Lower lobe of right lung (tissue), 2 donors: ENCODE measurements around the gene NAV1. TPM values are rescaled to one million over a fixed set of nuclear protein-coding genes. Genes with fewer than 3 reads are reported as not detected.
"Not testable (repeated sequence)": the region's sequence is repeated elsewhere in the genome, so short reads cannot be mapped to it uniquely, and the experiment has no call there.

ENCODE experiments used
- ATAC-seq, 2 donors: fragments of 200-7000 bp; cut with Tn5 transposase; one replicate each; pipeline ENCODE4 v1.9.1; 2020 to 2022; ENCODE audit warnings: mild to moderate bottlenecking in 2 of 2, moderate library complexity in 2 of 2
- DNase-seq: peaks from one replicate; pipeline ENCODE4 v3.0.0-alpha.2; 2020
- H3K27ac ChIP-seq: fragments of 200-600 bp; one replicate; pipeline ENCODE4 v1.8.0; 2022
- H3K27me3 ChIP-seq: fragments of 200-600 bp; one replicate; pipeline ENCODE4 v1.8.0; 2022; ENCODE audit warnings: low read depth
- H3K36me3 ChIP-seq: fragments of 200-600 bp; one replicate; pipeline ENCODE4 v1.8.0; 2022; ENCODE audit warnings: mild to moderate bottlenecking
- H3K4me1 ChIP-seq: fragments of 200-600 bp; one replicate; pipeline ENCODE4 v1.8.0; 2022
- H3K4me3 ChIP-seq: fragments of 200-600 bp; one replicate; pipeline ENCODE4 v1.8.0; 2022; ENCODE audit warnings: mild to moderate bottlenecking
- H3K9me3 ChIP-seq: fragments of 200-600 bp; one replicate; pipeline ENCODE4 v1.8.0; 2022
- intact Hi-C: fragments of 100-400 bp; cut with DNase I; formaldehyde crosslinking; loops from one replicate; pipeline ENCODE4 v1.11.0; 2022
- total RNA-seq: library from RNA; stranded (reverse); fragmentation: NEBNext Ultra II Directional; extraction: Animal tissue kit (Norgen Biotek cat#: 25700); gene quantifications from one replicate; pipeline ENCODE4 v1.2.1, GENCODE V29; 2021
- TF ChIP-seq, protein P1 (sequence below): fragments of 200-600 bp; IDR thresholded peaks from one replicate; pipeline ENCODE4 v1.8.0; 2022; ENCODE audit warnings: antibody characterized with exemption, mild to moderate bottlenecking
- donor health status: DM: no; HTN: yes; CAD: no; lungs with severe emphysema.

The NAV1 gene
- total RNA-seq, 1 donor from 2014 or later, result 24.5 TPM

GRCh38 chr1:201573030-201573429, 34.1 kb downstream of the NAV1 start:
- peaks cover 34% of the 10 kb centered on the region for H3K4me1 ChIP-seq
- intact Hi-C loops, result no loop called here

GRCh38 chr1:201573923-201574322, 35.0 kb downstream of the NAV1 start:
- Histone ChIP-seq H3K4me1 (peaks cover 26% of the 10 kb centered on the region), H3K27me3 (no peaks in the 10 kb centered on the region), H3K9me3 (no peaks in the 10 kb centered on the region), H3K36me3 (no peaks in the 10 kb centered on the region), H3K27ac (no peak overlapping the region), H3K4me3 (no peak overlapping the region)
- DNase-seq (peak; percentile 8), ATAC-seq (peak; percentile 39 to 62)
- intact Hi-C loops, result no loop called here
- TF ChIP-seq, protein P1, sequence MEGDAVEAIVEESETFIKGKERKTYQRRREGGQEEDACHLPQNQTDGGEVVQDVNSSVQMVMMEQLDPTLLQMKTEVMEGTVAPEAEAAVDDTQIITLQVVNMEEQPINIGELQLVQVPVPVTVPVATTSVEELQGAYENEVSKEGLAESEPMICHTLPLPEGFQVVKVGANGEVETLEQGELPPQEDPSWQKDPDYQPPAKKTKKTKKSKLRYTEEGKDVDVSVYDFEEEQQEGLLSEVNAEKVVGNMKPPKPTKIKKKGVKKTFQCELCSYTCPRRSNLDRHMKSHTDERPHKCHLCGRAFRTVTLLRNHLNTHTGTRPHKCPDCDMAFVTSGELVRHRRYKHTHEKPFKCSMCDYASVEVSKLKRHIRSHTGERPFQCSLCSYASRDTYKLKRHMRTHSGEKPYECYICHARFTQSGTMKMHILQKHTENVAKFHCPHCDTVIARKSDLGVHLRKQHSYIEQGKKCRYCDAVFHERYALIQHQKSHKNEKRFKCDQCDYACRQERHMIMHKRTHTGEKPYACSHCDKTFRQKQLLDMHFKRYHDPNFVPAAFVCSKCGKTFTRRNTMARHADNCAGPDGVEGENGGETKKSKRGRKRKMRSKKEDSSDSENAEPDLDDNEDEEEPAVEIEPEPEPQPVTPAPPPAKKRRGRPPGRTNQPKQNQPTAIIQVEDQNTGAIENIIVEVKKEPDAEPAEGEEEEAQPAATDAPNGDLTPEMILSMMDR, result no peak

More at GRCh38 chr1:201573030-201573429, 34.1 kb downstream of the NAV1 start:
- H3K27me3 ChIP-seq, result no peaks in the 10 kb centered on the region
- peak; percentile 6 for DNase-seq
- no peak overlapping the region for H3K27ac ChIP-seq
- TF ChIP-seq, protein P1, result no peak
- H3K9me3 ChIP-seq, result no peaks in the 10 kb centered on the region
- H3K36me3 ChIP-seq, result no peaks in the 10 kb centered on the region
- H3K4me3 ChIP-seq, result no peak overlapping the region
- ATAC-seq, result no peak

DNA sequence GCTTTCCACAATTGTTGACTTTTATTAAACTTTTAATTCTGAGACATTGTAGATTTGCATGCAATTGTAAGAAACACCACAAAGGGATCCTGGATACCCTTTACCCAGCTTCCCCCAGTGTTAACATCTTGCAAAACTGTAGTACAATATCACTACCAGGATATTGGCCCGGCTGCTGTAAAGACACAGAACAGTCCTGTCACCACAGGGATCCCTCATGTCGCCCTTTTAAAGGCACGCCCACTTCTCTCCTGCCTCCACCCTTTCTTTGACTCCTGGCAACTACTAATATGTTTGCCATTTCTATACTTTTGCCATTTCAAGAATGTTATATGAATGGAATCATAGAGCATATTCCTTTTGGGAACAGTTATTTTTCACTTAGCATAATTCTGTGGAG, 37.0 kb downstream of the NAV1 start:
- no peak for ATAC-seq
- TF ChIP-seq, protein P1, result no peak
- peaks cover 8% of the 10 kb centered on the region for H3K4me1 ChIP-seq
- H3K4me3 ChIP-seq, result no peak overlapping the region
- peak; percentile 8 for DNase-seq
- intact Hi-C loops, result no loop called here
- H3K27me3 ChIP-seq, result no peaks in the 10 kb centered on the region
- H3K9me3 ChIP-seq, result no peaks in the 10 kb centered on the region
- H3K27ac ChIP-seq, result no peak overlapping the region
- no peaks in the 10 kb centered on the region for H3K36me3 ChIP-seq

GRCh38 chr1:201576914-201577313, 38.0 kb downstream of the NAV1 start:
- Histone ChIP-seq H3K9me3 (no peaks in the 10 kb centered on the region), H3K36me3 (no peaks in the 10 kb centered on the region), H3K4me1 (peaks cover under 1% of the 10 kb centered on the region), H3K27ac (no peak overlapping the region), H3K4me3 (no peak overlapping the region), H3K27me3 (no peaks in the 10 kb centered on the region)
- TF ChIP-seq, protein P1, result no peak
- intact Hi-C loops, result no loop called here
- DNase-seq, result no peak
- no peak for ATAC-seq

DNA sequence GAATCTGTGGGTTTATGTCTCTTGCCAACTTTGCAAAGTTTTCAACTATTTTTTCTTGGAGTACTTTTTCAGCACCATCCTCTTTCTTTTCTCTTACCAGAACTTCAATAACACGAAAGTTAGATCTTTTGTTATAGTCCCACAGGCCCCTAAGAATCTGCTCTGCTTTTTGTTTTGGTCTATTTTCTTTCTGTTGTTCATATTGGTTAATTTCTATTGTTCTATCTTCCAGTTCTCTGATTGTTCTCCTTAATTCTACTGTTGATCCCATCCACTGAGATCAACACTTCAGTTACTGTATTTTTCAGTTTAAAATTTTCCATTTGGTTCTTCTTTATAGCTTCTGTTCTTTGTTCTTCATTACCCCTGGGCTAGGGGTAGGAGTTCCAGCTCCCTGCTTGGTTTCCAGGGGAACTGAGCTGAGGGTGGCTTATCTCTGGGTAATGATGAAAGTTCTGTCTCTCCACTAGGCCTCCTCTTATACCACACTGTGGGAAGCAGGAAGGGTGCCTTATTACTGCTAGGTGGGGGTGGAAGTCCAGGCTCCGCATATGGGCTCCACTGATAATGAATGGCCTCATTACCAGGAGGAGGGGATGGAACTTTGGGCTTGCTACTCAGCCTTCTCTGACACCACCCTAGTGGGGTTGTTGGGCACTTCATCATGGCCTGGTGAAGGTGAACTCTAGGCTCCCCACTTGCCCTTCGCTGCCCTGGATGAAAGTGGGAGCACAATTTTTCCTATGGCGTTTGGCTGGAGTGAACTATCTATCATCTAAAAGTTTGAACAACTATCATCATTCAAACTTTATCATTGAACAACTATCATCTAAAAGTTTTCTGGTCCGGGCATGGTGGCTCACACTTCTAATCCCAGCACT, 39.3 kb downstream of the NAV1 start:
- TF ChIP-seq, protein P1, result no peak
- intact Hi-C loops, result no loop called here

GRCh38 chr1:201581371-201581770, 42.4 kb downstream of the NAV1 start:
- H3K27me3 ChIP-seq, ATAC-seq, H3K4me3 ChIP-seq, H3K27ac ChIP-seq, H3K36me3 ChIP-seq, intact Hi-C loops, H3K9me3 ChIP-seq: not testable (repeated sequence)
- H3K4me1 ChIP-seq, result peaks cover 23% of the 10 kb centered on the region
- DNase-seq, result peak; percentile 22

More for the DNA sequence above, 39.3 kb downstream of the NAV1 start:
- H3K27me3 ChIP-seq, result no peaks in the 10 kb centered on the region
- no peak for DNase-seq
- no peak overlapping the region for H3K27ac ChIP-seq
- peaks cover 14% of the 10 kb centered on the region for H3K4me1 ChIP-seq
- H3K36me3 ChIP-seq, result no peaks in the 10 kb centered on the region
- no peak overlapping the region for H3K4me3 ChIP-seq
- no peaks in the 10 kb centered on the region for H3K9me3 ChIP-seq
- no peak for ATAC-seq
